Brain microvascular endothelial cell (primary cell): ENCODE measurements around the gene PSPN.

Experiments used
- DNase-seq: peaks from one replicate; pipeline ENCODE4 v3.0.0-alpha.2; 2020
- H3K27ac ChIP-seq: fragments of 250-450 bp; sonication (Bioruptor Pico); 2 replicates; pipeline ENCODE4 v1.5.1; 2020; ENCODE audit warnings: mild to moderate bottlenecking, moderate library complexity
- H3K27me3 ChIP-seq: fragments of 250-450 bp; sonication (Bioruptor Pico); replicated peaks from 2 replicates; pipeline ENCODE4 v1.5.1; 2020; ENCODE audit warnings: mild to moderate bottlenecking
- H3K36me3 ChIP-seq: fragments of 250-450 bp; sonication (Bioruptor Pico); replicated peaks from 2 replicates; pipeline ENCODE4 v1.5.1; 2020; ENCODE audit warnings: mild to moderate bottlenecking
- H3K4me3 ChIP-seq: 2 replicates; pipeline ENCODE4 v1.5.1; 2011; ENCODE audit warnings: low read depth, mild to moderate bottlenecking, control low read depth, low read length, moderate library complexity
- CTCF ChIP-seq: IDR thresholded peaks from 2 replicates; pipeline ENCODE4 v1.5.1; 2011; ENCODE audit warnings: low read depth, mild to moderate bottlenecking, moderate library complexity, low read length, control low read depth, inconsistent platforms; ENCODE audit errors: missing control alignments
- in situ Hi-C: cut with HindIII; loops from 2 replicates; pipeline ENCODE4 v1.10.0; 2017; ENCODE audit warnings: low sequenced_read_pairs, low pct_ligation_motif_present

Gene PSPN

DNA sequence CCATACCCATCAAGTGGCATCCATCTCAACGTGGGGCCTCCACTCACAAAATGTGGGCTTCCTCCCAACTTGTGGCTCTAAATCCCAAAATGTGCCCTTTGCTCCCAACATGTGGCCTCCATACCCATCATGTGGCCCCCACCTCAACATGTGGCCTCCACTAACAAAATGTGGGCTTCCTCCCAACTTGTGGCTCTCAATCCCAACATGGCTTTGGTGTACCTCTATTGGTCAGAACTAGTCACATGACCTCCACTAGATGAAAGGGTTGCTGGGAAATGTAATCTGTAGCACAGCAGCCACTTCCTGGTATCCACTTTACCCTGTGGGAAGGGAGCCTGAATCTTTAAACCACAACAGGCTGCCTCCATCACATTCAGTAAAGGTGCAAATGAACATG is 32.3 kb downstream of the PSPN start:
- TF ChIP-seq CTCF = no peak
- H3K36me3 ChIP-seq = no peaks in the 10 kb centered on the region
- in situ Hi-C loops = no loop called here
- no peak overlapping the region for H3K27ac ChIP-seq
- no peak overlapping the region for H3K4me3 ChIP-seq
- H3K27me3 ChIP-seq = no peaks in the 10 kb centered on the region
- DNase-seq = no peak

- no peaks in the 10 kb centered on the region for H3K27me3 ChIP-seq
- no peaks in the 10 kb centered on the region for H3K36me3 ChIP-seq
- no peak for TF ChIP-seq CTCF
- no peak overlapping the region for H3K27ac ChIP-seq
- no peak overlapping the region for H3K4me3 ChIP-seq
- DNase-seq = no peak
- in situ Hi-C loops = no loop called here
Measured at GRCh38 chr19:6340493-6341201, 35.1 kb downstream of the PSPN start.

GRCh38 chr19:6334490-6335285 is 41.0 kb downstream of the PSPN start:
- no peaks in the 10 kb centered on the region for H3K27me3 ChIP-seq
- H3K36me3 ChIP-seq = no peaks in the 10 kb centered on the region
- H3K27ac ChIP-seq = no peak overlapping the region
- no peak overlapping the region for H3K4me3 ChIP-seq
- no peak for TF ChIP-seq CTCF
- no peak for DNase-seq
- in situ Hi-C loops = no loop called here

GRCh38 chr19:6333439-6333838 is 42.3 kb downstream of the PSPN start, which contains the start of gene ACER1:
Gene ACER1, minus strand, starts transcription at chr19:6333612. Its CDS starts 61 bp downstream, at chr19:6333551.
- in situ Hi-C loops = no loop called here
- TF ChIP-seq CTCF = no peak
- H3K27me3 ChIP-seq = no peaks in the 10 kb centered on the region
- H3K27ac ChIP-seq = no peak within 1 kb of the TSS
- no peak for DNase-seq
- H3K36me3 ChIP-seq = no peaks in the 10 kb centered on the region
- no peak within 1 kb of the TSS for H3K4me3 ChIP-seq

GRCh38 chr19:6326815-6327214 is 48.9 kb downstream of the PSPN start:
- TF ChIP-seq CTCF = no peak
- in situ Hi-C loops = no loop called here
- H3K36me3 ChIP-seq = no peaks in the 10 kb centered on the region
- no peak overlapping the region for H3K4me3 ChIP-seq
- H3K27me3 ChIP-seq = no peaks in the 10 kb centered on the region
- H3K27ac ChIP-seq = no peak overlapping the region
- DNase-seq = no peak
